A549 (cell line): ENCODE data around the gene HECTD4.

ENCODE experiments used
- BHLHE40 ChIP-seq: IDR thresholded peaks from 2 replicates; pipeline ENCODE4 v1.6.1; 2012; ENCODE audit warnings: low read depth, low read length, inconsistent platforms
- CEBPB ChIP-seq, 2 experiments: fragments of >200 bp in 1 of 2; sonication (Bioruptor Twin) in 1 of 2; formaldehyde crosslinking in 1 of 2; IDR thresholded peaks; 2 replicates each; pipeline ENCODE4 v1.6.1; 2012 to 2016
- GATA3 ChIP-seq: IDR thresholded peaks from 2 replicates; pipeline ENCODE4 v1.6.1; 2012; ENCODE audit warnings: borderline replicate concordance
- JUN ChIP-seq, 2 experiments: fragments of >200 bp; sonication (Bioruptor Twin); formaldehyde crosslinking; IDR thresholded peaks; 2 replicates in 1 of 2; 3 replicates in 1 of 2; pipeline ENCODE4 v1.6.1; 2016 to 2017
- KDM1A ChIP-seq: fragments of 200-600 bp; sonication (generic); IDR thresholded peaks from 2 replicates; pipeline ENCODE4 v1.6.1; 2016; ENCODE audit warnings: low read depth, mild to moderate bottlenecking
- POLR2A ChIP-seq: IDR thresholded peaks from 2 replicates; pipeline ENCODE4 v1.6.1; 2012; ENCODE audit warnings: mild to moderate bottlenecking, low read length
- RAD21 ChIP-seq, 2 experiments: fragments of >200 bp in 1 of 2; sonication (Bioruptor Twin) in 1 of 2; formaldehyde crosslinking in 1 of 2; IDR thresholded peaks in 1 of 2; conservative IDR thresholded peaks in 1 of 2; 2 replicates in 1 of 2; 3 replicates in 1 of 2; pipeline ENCODE4 v1.6.1; 2012 to 2018; ENCODE audit warnings: inconsistent platforms in 1 of 2
- SREBF2 ChIP-seq: fragments of 450-650 bp; IDR thresholded peaks from 2 replicates; pipeline ENCODE4 v1.6.1; 2014; ENCODE audit warnings: mild to moderate bottlenecking, moderate library complexity
- TFCP2L1 ChIP-seq: fragments of 250-450 bp; sonication (Bioruptor Pico); IDR thresholded peaks from 2 replicates; pipeline ENCODE4 v1.5.0; 2021; ENCODE audit warnings: mild to moderate bottlenecking
- ZFP36 ChIP-seq: fragments of 450-650 bp; IDR thresholded peaks from 2 replicates; pipeline ENCODE4 v1.6.1; 2014; ENCODE audit warnings: borderline replicate concordance; ENCODE audit not compliant: partially characterized antibody
- TF ChIP-seq, protein P1 (sequence below): fragments of 150-350 bp; IDR thresholded peaks from 2 replicates; pipeline ENCODE4 v1.6.1; 2014; ENCODE audit warnings: low read depth, mild to moderate bottlenecking, low read length
- TF ChIP-seq, protein P2 (sequence below): fragments of >200 bp; sonication (Bioruptor Twin); formaldehyde crosslinking; IDR thresholded peaks from 3 replicates; pipeline ENCODE4 v1.5.1; 2016
- TF ChIP-seq, protein P3 (sequence below): fragments of 250-450 bp; sonication (Bioruptor Pico); IDR thresholded peaks from 2 replicates; pipeline ENCODE4 v1.5.0; 2020; ENCODE audit warnings: low read depth, mild to moderate bottlenecking, moderate library complexity

DNA sequence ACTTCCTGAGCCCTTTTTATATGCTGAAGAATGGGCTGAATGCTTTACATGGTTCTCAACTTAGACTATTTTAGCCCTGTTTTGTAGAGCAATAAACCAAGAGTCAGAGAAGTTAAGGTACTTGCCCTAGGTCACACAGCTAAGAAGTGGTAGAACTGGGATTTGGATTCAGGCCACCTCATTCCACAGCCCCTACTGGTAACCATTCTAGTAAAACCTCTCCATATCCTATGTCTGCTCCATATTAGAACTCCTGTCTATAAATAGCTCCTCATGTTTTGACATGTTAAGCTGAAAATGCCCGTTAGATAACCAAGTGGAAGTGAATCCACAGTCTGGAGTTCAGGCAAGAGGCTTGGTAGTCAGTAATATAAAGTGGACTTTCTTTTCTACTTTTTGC is 111.6 kb downstream of the HECTD4 start:
- TF ChIP-seq, protein P1, sequence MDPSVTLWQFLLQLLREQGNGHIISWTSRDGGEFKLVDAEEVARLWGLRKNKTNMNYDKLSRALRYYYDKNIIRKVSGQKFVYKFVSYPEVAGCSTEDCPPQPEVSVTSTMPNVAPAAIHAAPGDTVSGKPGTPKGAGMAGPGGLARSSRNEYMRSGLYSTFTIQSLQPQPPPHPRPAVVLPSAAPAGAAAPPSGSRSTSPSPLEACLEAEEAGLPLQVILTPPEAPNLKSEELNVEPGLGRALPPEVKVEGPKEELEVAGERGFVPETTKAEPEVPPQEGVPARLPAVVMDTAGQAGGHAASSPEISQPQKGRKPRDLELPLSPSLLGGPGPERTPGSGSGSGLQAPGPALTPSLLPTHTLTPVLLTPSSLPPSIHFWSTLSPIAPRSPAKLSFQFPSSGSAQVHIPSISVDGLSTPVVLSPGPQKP: no peak
- TF ChIP-seq SREBF2 (no peak), RAD21 (conservative IDR thresholded peaks at IDR 0.05 in 1 of 2, IDR thresholded peaks at IDR 0.05 in 1 of 2) (no peak), KDM1A (no peak), GATA3 (no peak), POLR2A (no peak), ZFP36 (no peak), CEBPB (IDR thresholded peaks at IDR 0.05) (no peak), JUN (IDR thresholded peaks at IDR 0.05) (no peak), BHLHE40 (no peak), TFCP2L1 (no peak)
- TF ChIP-seq, protein P2, sequence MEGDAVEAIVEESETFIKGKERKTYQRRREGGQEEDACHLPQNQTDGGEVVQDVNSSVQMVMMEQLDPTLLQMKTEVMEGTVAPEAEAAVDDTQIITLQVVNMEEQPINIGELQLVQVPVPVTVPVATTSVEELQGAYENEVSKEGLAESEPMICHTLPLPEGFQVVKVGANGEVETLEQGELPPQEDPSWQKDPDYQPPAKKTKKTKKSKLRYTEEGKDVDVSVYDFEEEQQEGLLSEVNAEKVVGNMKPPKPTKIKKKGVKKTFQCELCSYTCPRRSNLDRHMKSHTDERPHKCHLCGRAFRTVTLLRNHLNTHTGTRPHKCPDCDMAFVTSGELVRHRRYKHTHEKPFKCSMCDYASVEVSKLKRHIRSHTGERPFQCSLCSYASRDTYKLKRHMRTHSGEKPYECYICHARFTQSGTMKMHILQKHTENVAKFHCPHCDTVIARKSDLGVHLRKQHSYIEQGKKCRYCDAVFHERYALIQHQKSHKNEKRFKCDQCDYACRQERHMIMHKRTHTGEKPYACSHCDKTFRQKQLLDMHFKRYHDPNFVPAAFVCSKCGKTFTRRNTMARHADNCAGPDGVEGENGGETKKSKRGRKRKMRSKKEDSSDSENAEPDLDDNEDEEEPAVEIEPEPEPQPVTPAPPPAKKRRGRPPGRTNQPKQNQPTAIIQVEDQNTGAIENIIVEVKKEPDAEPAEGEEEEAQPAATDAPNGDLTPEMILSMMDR: no peak
- TF ChIP-seq, protein P3, sequence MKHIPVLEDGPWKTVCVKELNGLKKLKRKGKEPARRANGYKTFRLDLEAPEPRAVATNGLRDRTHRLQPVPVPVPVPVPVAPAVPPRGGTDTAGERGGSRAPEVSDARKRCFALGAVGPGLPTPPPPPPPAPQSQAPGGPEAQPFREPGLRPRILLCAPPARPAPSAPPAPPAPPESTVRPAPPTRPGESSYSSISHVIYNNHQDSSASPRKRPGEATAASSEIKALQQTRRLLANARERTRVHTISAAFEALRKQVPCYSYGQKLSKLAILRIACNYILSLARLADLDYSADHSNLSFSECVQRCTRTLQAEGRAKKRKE: no peak
